Measurements from ENCODE around the gene FAM98C.

The FAM98C gene

GRCh38 chr19:38386300-38386970 is 16.5 kb upstream of the FAM98C start:
- Mint-ChIP-seq H3K36me3 (ENCODE audit: low read depth) (peaks cover 26% of the 10 kb centered on the region), H3K27me3 (ENCODE audit: low read depth) (peaks cover 36% of the 10 kb centered on the region), H3K4me3 (peak overlapping the region in 1 of 3 experiments; percentile 43), H3K4me1 (peaks cover 16% of the 10 kb centered on the region), H3K9me3 (no peaks in the 10 kb centered on the region), H3K27ac (no peak overlapping the region)
- TF ChIP-seq, protein P1, sequence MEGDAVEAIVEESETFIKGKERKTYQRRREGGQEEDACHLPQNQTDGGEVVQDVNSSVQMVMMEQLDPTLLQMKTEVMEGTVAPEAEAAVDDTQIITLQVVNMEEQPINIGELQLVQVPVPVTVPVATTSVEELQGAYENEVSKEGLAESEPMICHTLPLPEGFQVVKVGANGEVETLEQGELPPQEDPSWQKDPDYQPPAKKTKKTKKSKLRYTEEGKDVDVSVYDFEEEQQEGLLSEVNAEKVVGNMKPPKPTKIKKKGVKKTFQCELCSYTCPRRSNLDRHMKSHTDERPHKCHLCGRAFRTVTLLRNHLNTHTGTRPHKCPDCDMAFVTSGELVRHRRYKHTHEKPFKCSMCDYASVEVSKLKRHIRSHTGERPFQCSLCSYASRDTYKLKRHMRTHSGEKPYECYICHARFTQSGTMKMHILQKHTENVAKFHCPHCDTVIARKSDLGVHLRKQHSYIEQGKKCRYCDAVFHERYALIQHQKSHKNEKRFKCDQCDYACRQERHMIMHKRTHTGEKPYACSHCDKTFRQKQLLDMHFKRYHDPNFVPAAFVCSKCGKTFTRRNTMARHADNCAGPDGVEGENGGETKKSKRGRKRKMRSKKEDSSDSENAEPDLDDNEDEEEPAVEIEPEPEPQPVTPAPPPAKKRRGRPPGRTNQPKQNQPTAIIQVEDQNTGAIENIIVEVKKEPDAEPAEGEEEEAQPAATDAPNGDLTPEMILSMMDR (IDR thresholded peaks at IDR 0.05; ENCODE audit: unreplicated experiment in 3 of 3): no peak

- TF ChIP-seq, protein P1 (IDR thresholded peaks at IDR 0.05; ENCODE audit: unreplicated experiment in 3 of 3): no peak
- peaks cover 38% of the 10 kb centered on the region for H3K27me3 Mint-ChIP-seq (ENCODE audit: low read depth)
- peaks cover 20% of the 10 kb centered on the region for H3K36me3 Mint-ChIP-seq (ENCODE audit: low read depth)
- H3K9me3 Mint-ChIP-seq: no peaks in the 10 kb centered on the region
- H3K27ac Mint-ChIP-seq: peak overlapping the region in 2 of 3 experiments; percentile 31 to 71
- H3K4me3 Mint-ChIP-seq: peak overlapping the region; percentile 84 to 94 (median 89)
- peaks cover 16% of the 10 kb centered on the region for H3K4me1 Mint-ChIP-seq
Observed at GRCh38 chr19:38386971-38387549, 15.8 kb upstream of the FAM98C start.

DNA sequence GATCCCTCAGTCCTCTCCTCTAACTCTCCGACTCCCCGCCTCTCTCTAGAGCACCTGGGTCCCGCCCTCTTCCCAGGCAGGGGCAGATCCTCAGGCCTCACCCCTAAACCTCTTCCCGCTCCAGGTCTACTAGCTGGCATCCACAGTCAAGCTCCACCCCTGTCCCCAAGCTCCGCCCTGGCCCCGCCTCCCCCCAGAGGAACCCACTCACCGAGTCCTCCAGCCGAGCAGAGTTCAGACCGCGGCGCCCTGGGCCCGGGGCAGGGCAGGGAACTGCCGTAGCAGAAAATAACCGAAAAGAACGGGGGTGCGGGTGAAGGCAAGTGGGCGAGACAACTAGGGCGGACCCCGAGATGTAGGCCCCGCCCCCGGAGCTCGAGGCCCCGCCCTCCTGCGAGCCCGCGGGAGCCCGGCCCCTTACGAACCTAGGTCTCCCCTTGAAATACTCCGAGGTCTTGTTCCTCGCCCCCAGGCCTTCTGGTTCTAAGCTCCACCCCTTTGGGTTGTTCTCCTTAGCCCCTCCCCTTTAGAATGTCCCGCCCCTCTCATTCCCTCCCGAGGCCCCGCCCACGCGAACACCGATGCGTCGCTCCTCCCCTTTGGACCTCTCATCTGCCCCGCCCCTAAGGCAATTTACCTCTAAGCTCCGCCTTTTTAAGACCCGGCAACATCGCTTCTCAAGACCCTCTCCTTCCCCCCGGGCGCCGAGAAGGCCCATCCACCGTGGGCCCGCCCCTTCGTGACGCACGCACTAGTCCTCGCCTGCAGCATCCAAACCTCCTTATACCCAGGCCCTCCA is 15.1 kb upstream of the FAM98C start, which contains the start of gene GGN:
Gene GGN (minus strand): TSS at position 485 of the 799 bp plus-strand sequence. CDS start 773 bp downstream, outside the sequence.
- Mint-ChIP-seq H3K36me3 (ENCODE audit: low read depth) (peaks cover 17% of the 10 kb centered on the region), H3K4me3 (peak within 1 kb of the TSS; percentile 89 to 94 (median 92)), H3K4me1 (peaks cover 16% of the 10 kb centered on the region), H3K27me3 (ENCODE audit: low read depth) (peaks cover 38% of the 10 kb centered on the region), H3K27ac (peak within 1 kb of the TSS; percentile 20 to 71 (median 69)), H3K9me3 (no peaks in the 10 kb centered on the region)
- TF ChIP-seq, protein P1 (IDR thresholded peaks at IDR 0.05; ENCODE audit: unreplicated experiment in 3 of 3): no peak

- Mint-ChIP-seq H3K4me1 (peaks cover 16% of the 10 kb centered on the region), H3K27me3 (ENCODE audit: low read depth) (peaks cover 38% of the 10 kb centered on the region), H3K9me3 (no peaks in the 10 kb centered on the region), H3K4me3 (peak within 1 kb of the TSS; percentile 89 to 94 (median 92)), H3K36me3 (ENCODE audit: low read depth) (peaks cover 10% of the 10 kb centered on the region), H3K27ac (peak within 1 kb of the TSS; percentile 20 to 71 (median 69))
- TF ChIP-seq, protein P1 (IDR thresholded peaks at IDR 0.05; ENCODE audit: unreplicated experiment in 3 of 3): no peak
Observed at GRCh38 chr19:38388349-38389100, 14.4 kb upstream of the FAM98C start, which contains the start of gene SPRED3. Gene SPRED3 (plus strand): TSS chr19:38388697. CDS start chr19:38390303, 1,606 bp downstream.

GRCh38 chr19:38389101-38389925 is 13.6 kb upstream of the FAM98C start:
- Mint-ChIP-seq H3K36me3 (ENCODE audit: low read depth) (peaks cover 14% of the 10 kb centered on the region), H3K4me1 (peaks cover 16% of the 10 kb centered on the region), H3K27ac (no peak overlapping the region), H3K27me3 (ENCODE audit: low read depth) (peaks cover 34% of the 10 kb centered on the region), H3K4me3 (peak overlapping the region; percentile 80 to 92 (median 85)), H3K9me3 (peaks cover 3% of the 10 kb centered on the region)
- TF ChIP-seq, protein P1 (IDR thresholded peaks at IDR 0.05; ENCODE audit: unreplicated experiment in 3 of 3): no peak

Measured in nephron (organoid).